SIG-M5 (cell line): ENCODE measurements around the gene RANBP3.
"Not testable (repeated sequence)": the region's sequence is repeated elsewhere in the genome, so short reads cannot be mapped to it uniquely, and the experiment has no call there.

Experiments used
- DNase-seq: peaks from one replicate; lab custom pipeline; 2025; lab: John Stamatoyannopoulos, UW

The RANBP3 gene

DNA sequence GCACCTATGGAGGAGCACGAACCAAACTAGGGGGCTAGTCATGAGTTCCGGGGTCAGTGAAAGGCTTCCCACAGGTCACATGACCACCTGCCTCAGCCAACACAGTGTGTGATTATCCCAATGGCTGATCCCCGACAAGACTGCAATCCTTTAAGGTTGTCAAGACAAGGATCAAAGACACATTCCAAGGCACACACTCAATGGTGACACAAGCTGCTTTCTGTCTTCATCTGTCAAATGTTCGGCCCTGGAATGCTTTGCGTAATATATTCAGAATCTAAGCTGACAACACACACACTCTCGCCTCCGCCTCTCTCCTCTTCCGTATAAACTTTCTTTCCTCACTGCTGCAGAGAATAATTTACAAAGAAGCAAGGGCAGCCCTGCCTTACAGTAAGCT is 11.7 kb downstream of the RANBP3 start:
- DNase-seq, result no peak

DNA sequence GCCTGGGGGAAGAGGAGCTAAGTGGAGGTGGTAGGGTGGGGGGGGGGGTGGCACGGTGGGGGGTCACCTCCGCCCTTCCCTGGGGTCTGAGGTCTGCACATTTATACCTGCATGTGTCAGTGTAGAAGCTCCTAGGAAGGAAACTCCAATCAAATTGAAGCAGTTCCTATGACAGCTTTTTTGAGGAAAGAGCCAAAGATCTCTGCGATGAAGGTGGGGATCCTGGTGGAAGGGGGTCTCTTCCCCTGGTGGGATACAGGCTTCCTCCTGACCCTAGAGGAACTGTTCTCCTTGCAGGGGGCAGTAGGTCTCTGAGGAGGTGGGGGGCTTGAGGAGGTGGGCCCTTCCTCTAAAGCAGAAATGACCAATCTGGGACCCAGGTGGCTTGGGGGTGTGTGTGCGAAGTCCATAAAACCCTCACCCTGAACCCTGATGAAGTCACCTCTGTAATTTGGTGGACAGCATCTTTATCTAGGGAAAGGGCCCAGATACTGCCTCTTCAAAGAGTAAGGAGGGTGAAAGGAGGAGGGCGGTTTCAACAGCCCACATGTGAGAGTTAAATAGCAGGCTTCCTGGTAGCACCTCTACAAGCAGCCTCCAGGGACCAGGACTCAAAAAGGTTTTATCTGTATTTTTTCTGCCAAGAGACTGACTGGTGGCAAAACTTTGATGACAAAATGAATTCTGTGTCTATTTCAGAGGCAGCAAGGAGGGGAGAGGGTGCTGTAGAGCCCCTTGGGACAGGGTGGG is 12.9 kb downstream of the RANBP3 start:
- DNase-seq, result no peak

DNA sequence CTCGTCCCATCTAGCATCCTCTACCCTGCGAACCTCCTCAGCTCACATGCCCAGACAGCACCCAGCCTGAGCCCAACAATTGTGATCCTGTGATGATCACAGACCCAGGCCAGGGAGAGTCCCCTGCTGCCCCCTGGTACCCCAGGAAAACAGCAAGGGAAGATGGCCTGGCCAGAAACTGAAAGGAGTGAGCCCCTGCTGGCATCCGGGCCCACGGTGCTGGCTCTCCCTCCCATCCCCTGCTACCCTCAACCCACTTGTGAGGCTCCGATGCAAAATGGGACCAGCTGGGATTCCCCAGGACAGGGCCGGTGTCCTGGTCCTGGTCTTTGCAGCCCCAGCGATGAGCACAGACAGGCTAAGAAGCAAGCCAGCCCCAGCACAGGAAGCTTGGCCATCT is 14.1 kb downstream of the RANBP3 start:
- DNase-seq, result no peak

- DNase-seq, result not testable (repeated sequence)
Measured at GRCh38 chr19:5963259-5963658, 14.7 kb downstream of the RANBP3 start.

GRCh38 chr19:5961969-5962945 is 15.7 kb downstream of the RANBP3 start:
- DNase-seq, result no peak

DNA sequence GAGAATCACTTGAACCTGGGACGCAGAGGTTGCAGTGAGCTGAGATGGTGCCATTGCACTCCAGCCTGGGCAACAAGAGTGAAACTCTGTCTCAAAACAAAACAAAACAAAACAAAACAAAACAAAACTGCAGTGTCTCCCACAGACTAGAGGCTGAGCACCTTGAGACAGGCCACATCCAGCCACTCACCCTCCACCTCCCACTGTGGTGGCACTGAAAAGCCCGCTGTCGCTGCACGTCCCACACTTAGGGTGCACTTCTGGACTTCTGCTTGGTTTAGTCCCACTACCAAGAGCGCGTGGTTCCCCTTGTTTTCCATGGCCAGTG is 16.3 kb downstream of the RANBP3 start:
- not testable (repeated sequence) for DNase-seq

DNA sequence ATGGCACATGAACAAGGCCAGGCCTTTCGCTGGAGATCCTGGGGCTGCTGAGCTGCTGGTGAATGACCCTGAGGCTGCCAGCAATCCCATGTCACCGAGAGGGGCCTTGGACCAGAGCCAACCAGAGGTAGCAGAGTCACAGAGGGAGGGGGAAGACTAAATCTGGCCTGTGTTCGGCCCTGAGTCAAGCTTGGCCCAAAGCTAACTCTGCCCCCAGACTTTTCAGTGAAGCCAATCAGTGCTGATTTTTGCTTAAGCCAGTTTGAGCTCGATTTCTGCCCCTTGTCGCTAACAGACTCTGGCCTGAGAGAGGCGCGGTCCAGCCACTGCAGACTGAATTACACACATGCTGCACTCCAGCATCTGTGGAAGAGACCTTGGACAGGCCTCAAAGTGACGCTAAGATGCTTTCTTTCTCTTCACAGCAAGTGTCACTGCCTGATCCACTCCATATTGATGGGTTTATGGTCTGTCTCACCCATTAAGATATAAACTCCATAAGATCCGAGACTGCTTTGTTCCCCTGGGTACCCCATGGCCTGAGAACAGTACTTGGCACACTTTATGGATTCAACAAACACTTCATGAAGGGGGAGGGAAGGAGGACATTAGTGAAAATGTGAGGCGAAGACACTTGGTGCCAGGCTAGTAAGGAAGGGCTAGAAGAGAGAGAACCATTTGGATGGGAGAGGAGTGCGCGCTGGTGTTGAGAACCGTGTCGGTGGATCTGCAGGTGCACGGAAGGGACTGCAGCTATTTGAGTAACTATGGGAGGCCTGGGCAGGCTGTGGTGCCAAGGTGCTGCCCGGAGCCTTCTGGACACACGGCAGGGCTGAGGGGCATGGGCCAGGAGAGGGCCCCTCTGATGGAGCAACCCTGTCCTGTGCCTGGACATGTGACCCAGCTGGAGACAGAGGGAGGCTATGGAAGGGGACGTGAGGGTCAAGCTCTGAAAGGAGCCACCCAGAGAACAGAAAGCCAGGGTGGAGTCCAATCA is 17.6 kb downstream of the RANBP3 start:
- DNase-seq, result no peak

GRCh38 chr19:5959260-5960004 is 18.5 kb downstream of the RANBP3 start:
- DNase-seq, result no peak

- no peak for DNase-seq
Measured at GRCh38 chr19:5958851-5959122, 19.2 kb downstream of the RANBP3 start.

DNA sequence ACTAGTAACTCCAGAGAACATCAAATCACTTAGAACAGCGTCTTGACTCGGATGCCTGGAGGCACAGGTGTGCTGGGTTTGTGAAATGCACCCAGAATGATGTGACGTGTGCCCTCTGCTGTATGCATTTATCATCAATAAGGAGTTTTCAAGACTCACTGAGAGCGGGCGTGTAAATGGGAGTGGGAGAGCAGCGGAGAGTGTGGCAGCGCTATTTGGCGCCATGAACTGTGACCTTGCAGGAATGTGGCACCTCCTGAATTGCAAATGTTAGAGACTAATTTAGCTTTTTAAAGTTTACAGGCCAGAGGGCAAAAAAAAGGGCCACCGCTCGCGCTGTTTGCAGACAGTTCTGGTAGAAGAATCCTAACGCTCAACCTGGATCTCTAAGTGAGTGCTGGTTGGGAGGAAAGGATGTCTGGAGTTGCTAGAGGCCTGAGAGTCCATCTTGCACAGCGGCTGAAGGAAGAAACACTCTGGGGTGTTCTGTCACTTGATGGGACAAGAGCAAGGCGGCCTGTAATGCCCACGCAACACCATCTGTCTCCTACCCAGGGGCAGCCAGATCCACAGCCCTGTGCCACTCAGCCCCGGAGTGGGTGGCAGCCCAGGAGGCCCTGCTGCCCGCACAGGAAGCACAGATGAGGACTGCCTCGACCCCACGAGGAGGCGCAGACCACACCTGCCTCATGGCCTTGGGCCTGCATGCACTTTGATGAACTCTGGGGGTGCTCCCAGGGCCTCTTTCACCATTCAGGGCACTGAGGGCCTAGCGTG is 19.7 kb downstream of the RANBP3 start:
- no peak for DNase-seq

GRCh38 chr19:5957170-5957569 is 20.8 kb downstream of the RANBP3 start:
- DNase-seq, result no peak

GRCh38 chr19:5956728-5957127 is 21.2 kb downstream of the RANBP3 start:
- DNase-seq, result no peak

DNA sequence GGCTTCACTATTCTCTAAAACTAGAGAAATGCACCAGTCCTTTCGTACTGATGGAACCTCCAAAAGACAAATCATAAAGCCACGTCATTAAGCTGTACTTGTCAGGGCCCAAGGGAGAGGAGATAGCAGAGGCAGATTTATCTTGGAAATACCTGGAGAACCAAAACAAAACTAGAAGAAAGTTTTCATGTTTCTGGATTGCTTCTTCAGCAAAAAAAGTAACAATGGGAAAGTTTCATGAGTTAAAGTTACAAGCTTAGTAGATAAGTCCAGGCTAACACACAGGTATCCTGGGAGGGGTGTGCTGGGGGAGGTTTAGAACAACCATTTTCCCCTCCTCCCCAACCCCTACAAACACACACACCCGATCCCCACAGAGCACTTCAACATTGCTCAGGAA is 21.6 kb downstream of the RANBP3 start:
- no peak for DNase-seq

DNA sequence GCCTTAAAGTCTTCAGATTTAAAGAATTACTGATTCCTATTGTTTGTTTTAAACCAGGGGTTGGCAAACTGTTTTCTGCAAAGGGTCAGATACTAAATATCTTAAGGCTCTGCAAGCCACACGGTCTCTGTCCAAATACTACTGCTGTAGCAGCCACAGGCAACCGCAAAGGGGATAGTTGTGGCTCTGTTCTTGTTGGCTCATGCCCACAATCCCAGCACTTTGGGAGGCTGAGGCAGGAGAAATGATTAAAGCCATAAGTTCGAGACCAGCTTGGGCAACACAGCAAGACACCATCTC is 22.4 kb downstream of the RANBP3 start:
- no peak for DNase-seq

GRCh38 chr19:5954293-5954692 is 23.6 kb downstream of the RANBP3 start:
- DNase-seq, result no peak

GRCh38 chr19:5953680-5954213 is 24.2 kb downstream of the RANBP3 start:
- no peak for DNase-seq

DNA sequence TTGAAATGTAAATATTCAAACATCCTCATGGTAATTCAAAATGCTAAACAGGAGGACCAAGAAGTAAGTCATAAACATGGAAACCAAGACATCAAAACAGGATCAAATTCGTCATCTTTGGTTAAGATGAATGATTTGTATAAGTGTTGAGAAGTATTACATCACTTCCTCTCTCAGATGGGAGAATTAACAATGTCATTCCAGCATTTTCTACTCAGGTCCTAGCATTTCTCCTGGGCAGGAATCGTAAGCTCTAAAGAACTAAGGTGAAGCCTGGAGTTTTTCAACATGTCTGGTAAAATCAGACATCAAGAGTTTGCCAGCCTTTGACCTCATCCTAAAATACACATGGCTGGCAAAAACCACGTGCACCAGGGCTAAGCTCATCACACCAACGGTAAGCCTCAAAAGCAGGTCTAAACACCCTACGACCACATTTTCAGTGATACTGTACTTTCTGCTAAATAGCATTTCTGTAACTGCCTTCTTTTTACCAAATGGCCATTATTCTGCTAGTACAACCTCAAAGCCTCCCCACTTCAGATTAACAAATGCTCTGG is 24.8 kb downstream of the RANBP3 start:
- DNase-seq, result no peak

- no peak for DNase-seq
Measured at GRCh38 chr19:5952193-5953029, 25.5 kb downstream of the RANBP3 start.

DNA sequence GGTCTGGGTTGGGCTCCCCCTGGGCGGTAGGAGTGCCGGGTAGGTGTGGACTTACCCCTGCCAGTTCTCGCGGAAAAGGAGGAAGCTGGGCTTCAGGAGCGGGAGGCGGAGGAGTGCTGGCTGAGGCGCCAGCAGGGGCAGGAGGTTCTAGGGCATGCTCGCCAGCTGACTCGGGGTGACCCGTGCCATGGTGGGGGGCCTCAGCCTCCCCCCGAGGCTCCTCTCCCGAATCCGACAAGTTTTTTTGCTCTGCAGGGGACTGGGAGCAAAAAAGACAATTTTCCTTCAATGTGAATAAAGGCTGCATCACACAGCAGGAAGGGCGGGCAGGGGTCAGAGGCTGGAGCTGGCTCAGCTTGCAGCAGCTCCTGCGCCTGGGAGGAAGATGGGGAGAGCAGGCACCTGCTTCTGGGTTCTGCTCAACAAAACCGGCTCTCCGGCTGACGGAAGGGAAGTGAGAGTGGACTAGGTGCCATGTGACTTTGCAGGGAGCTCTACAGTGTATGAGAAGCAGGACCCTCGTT is 26.5 kb downstream of the RANBP3 start:
- no peak for DNase-seq
